ENCODE data around the gene NHSL1.

The NHSL1 gene

DNA sequence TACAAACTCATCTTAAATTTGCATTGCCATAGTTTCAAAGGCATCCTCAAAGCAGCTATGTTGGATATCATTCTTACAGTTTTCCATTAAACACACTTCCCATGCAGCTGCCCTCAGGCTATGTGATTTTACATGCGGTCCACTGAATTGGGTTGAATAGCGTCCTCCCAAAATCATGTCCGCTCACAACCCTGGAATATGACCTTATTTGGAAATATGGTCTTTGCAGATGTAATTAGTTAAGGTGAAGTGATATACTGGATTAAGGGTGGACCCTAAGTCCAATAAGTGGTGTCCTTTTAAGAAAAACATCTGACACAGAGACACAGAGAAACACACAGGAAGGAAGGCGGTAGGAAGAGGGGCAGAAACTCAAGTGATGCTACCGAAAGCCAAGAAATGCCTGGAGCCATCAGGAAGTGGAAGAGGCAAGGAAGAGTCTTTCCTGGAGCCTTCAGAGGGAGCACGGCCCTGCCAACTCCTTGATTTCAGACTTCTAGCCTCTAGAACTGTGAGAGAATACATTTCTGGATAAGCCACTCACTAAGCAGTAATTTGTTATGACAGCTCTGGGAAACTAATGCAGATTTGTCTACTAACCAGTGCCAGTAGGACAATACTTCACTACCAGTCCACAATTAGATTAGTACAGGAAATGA, 42.7 kb upstream of the NHSL1 start:
- TF ChIP-seq CTCF (IDR thresholded peaks at IDR 0.05), result no peak
- Mint-ChIP-seq H3K27ac (peak overlapping the region; percentile 23), H3K9me3 (no peaks in the 10 kb centered on the region), H3K4me1 (peaks cover 36% of the 10 kb centered on the region), H3K27me3 (ENCODE audit: low read depth, poor library complexity) (no peaks in the 10 kb centered on the region), H3K4me3 (no peak overlapping the region), H3K36me3 (ENCODE audit: low read depth) (no peaks in the 10 kb centered on the region)
- no peak for DNase-seq

DNA sequence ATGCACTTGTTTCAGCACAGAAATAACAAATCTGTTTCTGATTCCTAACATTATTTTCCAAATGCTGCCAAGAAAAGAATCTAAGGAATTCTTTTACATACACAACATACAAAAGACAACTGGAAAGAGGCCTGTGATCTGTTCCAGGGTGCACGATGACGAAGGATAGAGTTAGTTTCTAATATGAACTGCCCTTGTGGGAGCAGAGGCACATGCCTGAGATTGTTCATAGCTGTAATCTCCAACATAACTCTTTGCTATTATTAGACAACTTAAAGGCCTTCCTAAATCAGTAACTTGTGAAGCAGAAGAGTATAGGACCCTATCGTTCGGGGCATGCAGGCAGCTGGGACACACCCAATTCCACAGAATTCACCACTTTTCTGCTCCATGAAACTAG, 41.2 kb upstream of the NHSL1 start:
- no peak overlapping the region for H3K4me3 Mint-ChIP-seq
- H3K9me3 Mint-ChIP-seq, result no peaks in the 10 kb centered on the region
- no peak for TF ChIP-seq CTCF (IDR thresholded peaks at IDR 0.05)
- H3K36me3 Mint-ChIP-seq (ENCODE audit: low read depth), result no peaks in the 10 kb centered on the region
- peaks cover 39% of the 10 kb centered on the region for H3K4me1 Mint-ChIP-seq
- H3K27me3 Mint-ChIP-seq (ENCODE audit: low read depth, poor library complexity), result no peaks in the 10 kb centered on the region
- DNase-seq, result no peak
- no peak overlapping the region for H3K27ac Mint-ChIP-seq

GRCh38 chr6:138539876-138540275, 40.6 kb upstream of the NHSL1 start:
- no peak for DNase-seq
- H3K27me3 Mint-ChIP-seq (ENCODE audit: low read depth, poor library complexity), result peaks cover 3% of the 10 kb centered on the region
- H3K27ac Mint-ChIP-seq, result no peak overlapping the region
- peaks cover 33% of the 10 kb centered on the region for H3K4me1 Mint-ChIP-seq
- no peak overlapping the region for H3K4me3 Mint-ChIP-seq
- no peak for TF ChIP-seq CTCF (IDR thresholded peaks at IDR 0.05)
- H3K36me3 Mint-ChIP-seq (ENCODE audit: low read depth), result no peaks in the 10 kb centered on the region
- no peaks in the 10 kb centered on the region for H3K9me3 Mint-ChIP-seq

DNA sequence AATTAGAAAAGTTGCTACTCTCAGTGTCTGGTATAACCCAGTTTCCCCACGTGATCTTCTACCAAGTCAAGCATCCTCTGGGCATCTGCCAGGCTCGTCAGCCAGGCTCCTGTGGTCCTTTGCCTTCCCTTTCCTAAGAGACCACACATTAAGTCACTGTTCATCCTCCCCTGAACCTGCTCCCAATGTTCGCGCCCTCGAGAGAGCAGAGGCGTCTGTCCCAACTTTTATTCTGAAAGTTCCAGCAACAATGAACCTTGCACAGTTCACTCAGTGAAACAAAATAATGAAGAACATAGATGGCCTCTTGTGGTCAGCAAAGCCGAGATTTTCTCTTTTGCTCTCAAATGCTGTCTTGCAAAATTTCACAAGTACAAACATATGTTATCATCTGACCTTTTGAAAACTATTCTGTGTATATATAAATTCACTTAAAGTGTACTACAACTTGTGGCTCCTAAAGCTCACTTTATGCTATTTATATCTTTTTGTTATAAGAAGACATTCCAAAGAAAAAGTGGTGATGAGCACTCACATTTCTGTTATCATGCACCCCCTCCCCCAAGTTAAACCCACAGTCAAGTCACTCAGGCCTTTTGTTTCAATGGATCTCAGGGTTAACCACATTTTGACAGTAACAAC, 39.2 kb upstream of the NHSL1 start:
- no peak for TF ChIP-seq CTCF (IDR thresholded peaks at IDR 0.05)
- Mint-ChIP-seq H3K4me3 (no peak overlapping the region), H3K4me1 (peaks cover 23% of the 10 kb centered on the region), H3K36me3 (ENCODE audit: low read depth) (peaks cover 4% of the 10 kb centered on the region), H3K27ac (peak overlapping the region; percentile 17), H3K9me3 (no peaks in the 10 kb centered on the region), H3K27me3 (ENCODE audit: low read depth, poor library complexity) (peaks cover 3% of the 10 kb centered on the region)
- DNase-seq, result no peak

DNA sequence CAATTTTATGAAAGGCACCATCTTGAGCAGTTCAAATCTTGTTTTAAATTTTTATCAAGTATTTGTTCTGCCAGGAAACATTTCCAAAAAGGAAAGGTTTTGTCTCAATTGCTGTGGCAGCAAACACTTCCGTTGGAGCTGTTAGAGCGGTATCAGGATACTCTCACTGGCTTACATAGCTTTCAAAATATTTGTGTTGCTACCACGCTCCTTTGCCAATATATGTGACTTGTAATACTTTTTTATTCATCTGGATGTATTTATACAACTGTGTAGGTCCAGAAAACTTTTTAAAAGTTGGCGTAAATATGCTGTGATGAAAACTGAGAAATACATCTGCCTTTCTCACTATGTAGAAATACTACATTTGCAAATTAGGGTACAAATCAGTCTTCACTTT, 37.8 kb upstream of the NHSL1 start:
- peaks cover 3% of the 10 kb centered on the region for H3K27me3 Mint-ChIP-seq (ENCODE audit: low read depth, poor library complexity)
- peaks cover 12% of the 10 kb centered on the region for H3K36me3 Mint-ChIP-seq (ENCODE audit: low read depth)
- peaks cover 17% of the 10 kb centered on the region for H3K4me1 Mint-ChIP-seq
- no peak for DNase-seq
- no peaks in the 10 kb centered on the region for H3K9me3 Mint-ChIP-seq
- TF ChIP-seq CTCF (IDR thresholded peaks at IDR 0.05), result no peak
- no peak overlapping the region for H3K27ac Mint-ChIP-seq
- no peak overlapping the region for H3K4me3 Mint-ChIP-seq

Data from nephron progenitor cell (in vitro differentiated cells).